Activated naive CD4-positive, alpha-beta T cell treated with anti-CD3 and anti-CD28 coated beads, Interleukin-2, amount 50 U/mL, for 16 hours (primary cell): Measurements from ENCODE around the gene SRMS.

Source experiments
- DNase-seq: peaks from one replicate; pipeline ENCODE4 v3.0.0-alpha.2; 2020

Gene SRMS

DNA sequence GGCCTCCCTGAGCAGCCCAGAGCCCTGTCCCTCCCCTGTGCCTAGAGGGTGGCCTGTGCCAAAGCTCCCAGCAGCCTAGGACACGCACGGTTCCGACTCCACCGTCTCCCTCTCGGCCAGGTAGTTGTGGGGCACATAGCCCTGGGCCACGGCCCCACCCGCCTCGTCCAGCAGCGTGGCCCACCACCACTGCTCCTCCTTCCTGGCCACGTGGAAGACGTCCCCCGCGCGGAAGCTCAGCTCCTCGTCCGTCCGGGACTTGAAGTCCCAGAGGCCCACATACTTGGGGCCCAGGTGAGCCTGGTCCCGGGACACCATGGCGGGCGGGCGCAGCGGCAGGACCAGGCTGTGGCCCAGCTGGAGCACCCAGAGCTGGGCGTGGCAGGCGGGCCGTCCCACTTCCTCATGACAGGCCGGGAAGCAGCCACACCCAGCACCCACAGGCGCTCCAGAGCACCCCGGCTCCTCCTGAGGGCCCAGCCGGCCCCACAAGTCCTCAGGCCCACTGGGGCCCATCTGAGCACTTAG, 10.5 kb downstream of the SRMS start, which contains the start of gene PTK6:
PTK6 (minus strand) TSS at position 380 of the 528 bp plus-strand sequence; CDS start at position 318, 62 bp downstream.
- no peak for DNase-seq

DNA sequence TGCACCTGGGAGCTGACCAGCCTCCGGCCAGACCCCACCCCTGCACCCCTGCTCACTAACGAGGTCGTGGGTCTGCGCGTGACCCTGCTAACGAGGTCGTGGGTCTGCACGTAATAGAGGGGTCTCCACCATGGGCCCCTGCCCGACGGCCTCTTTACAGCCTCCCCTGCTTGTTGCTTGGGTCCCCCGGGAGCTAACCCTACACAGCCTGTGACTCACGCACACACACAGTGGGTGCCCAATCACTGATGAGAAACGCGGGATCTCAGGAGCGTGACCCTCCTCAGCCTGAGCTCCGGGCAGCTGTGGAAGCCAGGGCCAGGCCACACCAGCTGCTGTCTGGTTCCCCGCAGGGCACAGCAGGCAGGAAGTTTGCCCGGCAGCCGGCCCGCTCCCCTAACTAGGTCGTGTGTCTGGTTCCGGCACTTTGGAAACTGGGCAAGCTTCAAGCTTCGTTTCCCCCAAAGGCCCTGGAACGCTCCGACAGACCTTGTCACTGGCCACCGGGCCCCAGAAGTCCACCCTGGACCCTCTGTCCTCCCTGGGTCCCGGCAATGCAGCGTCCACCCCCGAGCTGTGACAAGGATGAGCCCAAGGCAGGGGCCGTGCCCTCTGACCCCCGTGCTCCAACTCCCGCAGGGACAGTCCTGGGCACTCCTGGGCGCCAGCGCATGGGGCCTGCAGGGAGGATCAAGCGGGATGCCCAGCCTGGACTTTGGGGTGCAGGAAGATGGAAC, 11.1 kb downstream of the SRMS start:
- DNase-seq, result no peak

DNA sequence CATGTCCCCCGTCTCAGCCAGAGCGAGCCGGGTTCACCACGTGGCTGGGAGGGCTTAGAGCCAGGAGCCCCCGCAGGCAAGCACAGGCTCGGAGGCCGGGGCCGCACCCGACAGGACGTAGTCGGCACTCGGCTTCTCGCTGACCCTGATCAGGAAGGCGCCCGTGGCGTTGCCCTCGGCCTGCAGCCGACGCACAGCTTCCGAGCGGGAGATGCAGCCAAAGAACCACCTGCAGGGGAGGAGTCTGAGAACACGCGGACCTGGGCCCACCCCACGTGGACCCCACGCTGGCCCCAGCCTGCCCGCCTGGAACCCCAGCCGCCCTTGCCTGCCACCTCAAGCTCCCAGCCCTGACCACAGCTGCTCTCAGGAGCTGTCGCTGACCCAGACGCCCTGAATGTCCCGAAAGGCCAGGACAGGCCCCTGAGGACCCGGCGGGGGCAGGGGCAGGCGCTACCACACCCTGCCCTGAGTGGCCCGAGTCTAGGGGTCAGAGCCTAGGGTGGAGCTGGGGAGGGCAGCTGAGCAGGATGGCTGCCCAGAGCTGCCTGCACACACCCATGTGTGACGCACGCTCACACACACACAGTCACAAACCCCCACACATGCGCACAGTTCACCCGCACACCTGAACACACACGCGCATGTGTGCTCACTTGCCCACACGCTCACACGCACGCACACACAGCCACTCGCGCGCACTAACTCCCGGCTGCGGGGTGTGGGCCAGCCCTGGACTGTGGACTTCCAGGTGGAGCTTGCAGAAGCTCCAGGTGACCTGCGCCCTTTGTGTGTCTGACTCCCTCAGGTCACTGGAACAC, 12.5 kb downstream of the SRMS start:
- DNase-seq, result no peak

DNA sequence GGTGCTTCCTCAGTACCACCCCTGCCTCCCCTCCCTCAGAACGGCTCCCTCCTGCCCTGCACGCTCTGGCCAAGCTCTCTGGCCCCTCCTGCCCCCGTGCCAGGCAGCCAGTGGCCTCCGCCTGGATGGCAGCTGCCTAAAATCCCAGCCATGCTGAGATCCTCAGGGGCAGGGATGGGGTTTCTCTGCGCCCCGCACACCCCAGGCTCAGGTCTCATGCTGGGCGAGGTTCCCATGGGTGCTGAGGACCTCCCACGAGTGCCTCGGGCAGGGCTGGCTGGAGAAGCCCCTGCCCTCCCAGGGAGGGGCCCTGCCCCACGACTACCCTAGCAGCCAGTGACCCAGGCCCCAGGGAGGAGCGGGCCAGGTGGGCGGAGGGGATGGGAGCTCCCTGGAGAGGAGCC, 13.1 kb downstream of the SRMS start:
- no peak for DNase-seq

DNA sequence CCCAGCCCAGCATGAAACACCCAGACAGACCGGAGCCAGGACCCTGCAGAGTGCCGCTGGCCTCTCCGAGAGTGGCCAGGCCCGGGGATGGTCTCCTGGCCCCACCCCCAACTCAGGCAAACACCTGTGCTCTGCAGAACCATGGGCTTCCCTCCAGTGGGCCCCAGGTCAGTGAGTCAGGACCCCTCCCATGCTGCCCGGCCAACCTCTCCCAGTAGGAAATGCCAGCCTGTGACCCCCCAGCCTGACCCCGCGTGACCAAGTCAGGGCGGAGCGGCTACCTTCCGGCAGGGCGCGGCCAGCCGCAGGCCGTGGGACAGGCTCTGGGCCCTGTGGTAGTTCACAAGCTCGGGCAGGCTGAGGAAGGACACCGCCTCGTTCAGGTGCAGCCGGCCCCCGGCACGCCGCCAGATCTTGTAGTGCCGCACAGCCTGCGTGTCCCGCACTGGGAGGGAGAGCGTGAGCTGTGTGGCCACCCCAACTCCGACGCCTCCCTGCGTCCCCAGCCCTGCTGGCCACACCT, 13.6 kb downstream of the SRMS start:
- DNase-seq, result no peak

DNA sequence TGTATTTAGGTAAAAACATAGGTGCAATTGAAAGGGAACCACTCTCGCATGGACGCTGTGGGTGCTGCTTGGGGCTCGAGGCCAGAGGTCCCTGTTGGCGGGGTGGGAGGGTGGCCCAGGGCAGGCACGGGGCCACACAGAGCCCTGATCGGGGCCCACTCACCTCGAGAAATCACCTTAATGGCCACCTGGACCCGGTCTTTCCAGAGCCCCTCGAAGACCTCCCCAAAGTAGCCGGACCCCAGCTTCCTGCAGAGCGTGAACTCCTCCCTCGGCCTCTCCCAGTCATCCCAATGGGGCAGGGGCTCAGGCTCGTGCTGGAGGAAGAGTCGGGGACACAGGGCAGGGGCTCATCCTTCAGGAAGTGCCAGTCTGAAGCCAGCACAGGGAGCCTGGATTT, 14.2 kb downstream of the SRMS start:
- DNase-seq, result no peak

DNA sequence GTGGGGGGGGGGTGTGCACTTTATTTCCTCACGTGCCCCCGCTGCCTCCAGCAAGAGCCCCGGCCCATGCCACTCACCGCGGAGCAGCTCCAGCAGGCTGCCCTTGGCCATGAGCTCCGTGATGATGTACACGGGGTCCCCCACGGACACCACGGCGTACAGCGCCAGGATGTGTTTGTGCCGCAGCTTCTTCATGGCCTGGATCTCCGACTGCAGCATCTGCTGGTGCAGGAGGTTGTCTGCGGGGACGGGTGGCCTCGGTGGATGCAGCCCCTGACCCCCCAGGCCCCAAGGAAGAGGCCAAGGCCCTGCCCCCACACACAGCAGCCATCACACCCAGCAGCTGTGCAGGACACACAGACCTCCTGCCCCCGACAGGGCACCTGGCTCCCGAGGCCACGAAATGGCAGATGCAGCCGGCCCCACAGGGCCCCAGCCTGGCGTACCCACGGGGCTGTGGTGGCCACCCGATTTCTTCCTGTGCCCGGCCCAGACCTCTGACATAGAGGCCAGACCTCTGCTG, 15.0 kb downstream of the SRMS start:
- no peak for DNase-seq

DNA sequence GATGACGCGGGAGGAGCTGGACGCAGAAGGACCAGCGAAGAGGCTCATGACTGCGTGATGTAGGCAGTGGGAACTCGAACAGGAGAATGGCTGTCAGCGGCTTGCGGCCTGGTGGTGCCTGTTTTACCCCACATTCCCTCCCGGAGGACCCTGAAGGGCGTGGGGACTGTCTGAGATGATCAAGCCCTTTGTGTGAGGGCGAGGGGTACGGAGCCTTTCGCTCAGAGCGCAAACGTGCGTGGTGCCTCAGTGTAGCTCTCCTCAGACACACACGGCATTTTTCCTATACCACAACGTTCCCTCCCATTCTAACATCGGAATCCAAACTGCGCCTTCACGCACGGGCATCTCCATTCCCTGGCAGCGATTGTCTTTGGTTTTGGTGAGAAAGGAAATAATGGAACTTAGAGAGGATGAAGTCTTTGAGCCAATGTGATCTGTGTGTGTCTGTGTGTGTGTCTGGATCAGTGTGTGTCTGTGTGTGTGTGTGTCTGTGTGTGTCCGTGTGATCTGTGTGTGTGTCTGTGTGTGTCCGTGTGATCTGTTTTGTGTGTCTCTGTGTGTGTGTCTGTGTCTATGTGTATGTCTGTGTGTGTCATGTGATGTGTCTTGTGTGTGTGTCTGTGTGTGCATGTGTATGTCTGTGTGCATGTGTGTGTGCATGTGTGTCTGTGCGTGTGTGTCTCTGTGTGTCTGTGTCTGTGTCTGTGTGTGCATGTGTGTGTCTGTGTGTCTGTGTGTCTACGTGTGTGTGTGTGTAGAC, 15.7 kb downstream of the SRMS start:
- DNase-seq, result no peak

DNA sequence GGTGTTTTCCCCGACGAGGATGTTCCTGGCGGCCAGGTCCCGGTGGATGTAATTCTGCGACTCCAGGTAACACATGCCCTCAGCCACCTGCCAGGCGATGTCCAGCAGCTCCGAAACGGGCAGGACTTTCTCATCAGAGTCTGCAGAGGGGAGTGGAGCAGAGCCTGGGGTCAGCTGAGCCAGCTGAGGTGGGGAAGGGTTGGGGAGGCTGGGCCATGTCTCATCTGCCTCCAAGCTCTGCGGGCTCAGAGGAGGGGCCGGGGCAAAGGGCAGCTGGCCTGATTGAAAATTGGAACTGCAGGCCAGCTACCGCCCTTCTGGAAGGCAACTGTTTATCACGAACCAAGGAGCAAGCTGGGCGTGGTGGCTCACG, 16.8 kb downstream of the SRMS start:
- DNase-seq, result no peak

DNA sequence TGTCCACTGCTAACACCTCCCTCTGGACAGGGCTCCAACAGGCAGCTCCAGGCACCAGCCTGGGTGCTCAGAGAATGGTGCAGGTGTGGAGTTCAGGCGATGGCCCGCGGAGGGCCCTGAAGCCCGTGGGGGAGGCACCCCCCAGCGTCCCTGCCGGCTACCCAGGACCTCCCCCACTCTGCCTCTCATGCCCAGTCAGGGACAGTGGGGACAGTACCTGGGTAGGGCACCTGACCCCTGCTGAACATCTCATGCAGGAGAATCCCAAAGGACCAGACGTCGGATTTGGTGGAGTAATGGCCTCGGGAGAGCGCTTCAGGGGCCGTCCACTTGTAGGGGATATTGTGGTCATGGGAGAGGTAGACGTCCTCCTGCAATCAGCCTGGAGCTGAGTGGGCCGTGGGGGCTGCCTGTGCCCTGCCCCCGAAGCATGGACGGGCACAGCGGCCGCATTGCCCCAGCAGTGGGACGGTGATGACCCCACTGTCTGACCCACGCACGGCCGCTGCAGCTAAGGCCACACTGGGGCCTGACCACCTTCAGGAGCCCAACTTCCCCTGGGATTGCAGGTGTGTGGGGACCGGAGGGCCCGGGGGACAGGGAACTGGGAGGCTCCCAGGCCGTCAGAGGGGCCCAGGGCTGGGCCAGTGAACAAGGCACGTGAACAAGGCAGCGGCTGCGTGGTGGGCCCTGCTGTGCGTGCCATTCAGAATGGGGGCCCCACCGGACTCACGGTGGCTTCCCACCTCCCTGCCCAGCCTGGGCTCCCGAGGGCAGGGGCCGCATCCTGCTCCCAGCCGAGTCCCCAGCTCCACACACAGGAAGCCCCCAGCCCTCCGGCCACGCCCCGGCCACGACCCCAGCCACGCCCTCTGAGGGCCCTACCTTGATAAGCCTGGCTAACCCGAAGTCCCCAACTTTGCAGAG, 17.4 kb downstream of the SRMS start:
- DNase-seq, result peak; percentile 10

DNA sequence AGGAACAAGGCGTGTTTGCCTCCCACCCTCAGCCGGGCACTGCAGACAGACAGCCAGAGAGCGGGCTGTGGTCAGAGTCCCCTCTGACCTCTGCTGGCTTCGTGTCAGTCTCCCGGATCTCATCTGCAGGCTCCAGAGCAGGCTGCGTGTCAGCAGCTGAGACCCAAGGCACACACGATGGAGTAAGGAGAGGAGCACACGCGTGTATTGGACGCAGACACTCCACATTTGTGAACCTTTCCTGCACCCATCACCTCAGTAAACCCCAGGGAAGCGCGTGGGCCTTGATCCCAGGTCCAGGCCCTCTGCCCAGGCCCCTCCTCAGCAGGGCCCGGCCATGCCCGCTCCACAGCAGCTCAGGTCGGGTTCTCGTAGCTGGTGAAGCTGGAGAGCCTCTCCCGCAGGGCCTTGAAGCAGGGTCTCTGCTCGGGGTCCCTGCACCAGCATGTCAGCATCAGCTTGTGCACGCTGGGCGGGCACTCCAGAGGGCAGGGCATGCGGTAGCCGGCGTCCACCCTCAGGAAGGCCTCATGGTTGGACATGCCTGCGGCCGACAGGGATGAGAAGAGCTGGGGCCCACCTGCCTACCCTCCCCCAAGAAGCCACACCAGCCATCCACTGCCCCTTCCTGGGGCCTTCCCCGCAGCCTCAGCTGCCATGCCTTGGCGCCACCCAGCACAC, 18.2 kb downstream of the SRMS start:
- DNase-seq, result no peak

DNA sequence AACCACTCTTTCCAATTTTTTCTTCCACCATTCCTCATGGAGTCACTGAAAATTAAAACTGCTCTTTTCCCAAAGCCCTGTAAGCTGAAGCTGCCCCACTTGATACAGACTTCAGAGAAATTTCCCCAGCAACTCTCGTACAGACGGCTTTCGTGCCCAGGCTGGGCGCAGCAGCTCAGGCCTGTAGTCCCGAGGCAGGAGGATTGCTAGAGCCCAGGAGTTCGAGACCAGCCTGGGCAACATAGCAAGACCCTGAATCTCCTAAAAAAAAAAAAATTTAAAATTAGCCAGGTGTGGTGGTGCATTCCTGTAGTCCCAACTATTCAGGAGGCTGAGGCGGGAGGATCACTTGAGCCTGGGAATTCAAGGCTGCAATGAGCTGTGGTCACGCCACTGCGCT, 20.4 kb downstream of the SRMS start:
- no peak for DNase-seq

DNA sequence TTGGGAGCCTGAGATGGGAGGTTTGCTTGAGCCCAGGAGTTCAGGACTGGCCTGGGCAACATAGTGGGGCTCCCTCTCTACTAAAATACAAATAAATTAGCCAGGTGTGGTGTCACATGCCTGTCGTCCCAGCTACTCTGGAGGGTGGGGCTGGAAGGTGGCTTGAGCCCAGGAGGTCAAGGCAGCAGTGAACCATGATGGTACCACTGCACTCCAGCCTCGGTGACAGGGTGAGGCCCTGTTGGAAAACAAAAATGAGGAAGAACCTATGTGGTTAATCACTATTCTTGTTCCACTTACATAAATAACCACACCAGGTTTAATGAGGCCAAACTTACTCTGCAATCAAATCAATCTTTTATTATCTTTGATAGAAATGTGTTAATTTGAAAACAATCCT, 21.6 kb downstream of the SRMS start:
- DNase-seq, result no peak

DNA sequence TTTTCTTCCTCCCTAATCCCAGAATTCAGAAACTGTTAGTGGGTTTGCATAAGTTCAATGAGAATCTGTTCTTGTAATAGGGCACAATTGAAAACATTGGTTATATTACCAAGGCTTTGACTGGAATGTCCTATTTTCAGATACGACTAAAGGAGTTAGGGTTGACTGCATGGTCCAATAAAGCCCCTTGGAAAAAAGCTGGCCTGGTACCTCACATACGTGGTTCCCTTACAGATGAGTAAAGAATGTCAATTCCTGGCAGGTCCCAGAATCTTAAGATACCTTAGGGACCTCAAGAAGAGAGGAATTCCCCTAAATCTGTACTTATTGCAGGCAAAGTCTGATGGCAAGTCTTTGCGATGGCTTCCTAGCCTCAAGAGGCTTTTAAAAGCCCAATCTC, 22.4 kb downstream of the SRMS start:
- no peak for DNase-seq

DNA sequence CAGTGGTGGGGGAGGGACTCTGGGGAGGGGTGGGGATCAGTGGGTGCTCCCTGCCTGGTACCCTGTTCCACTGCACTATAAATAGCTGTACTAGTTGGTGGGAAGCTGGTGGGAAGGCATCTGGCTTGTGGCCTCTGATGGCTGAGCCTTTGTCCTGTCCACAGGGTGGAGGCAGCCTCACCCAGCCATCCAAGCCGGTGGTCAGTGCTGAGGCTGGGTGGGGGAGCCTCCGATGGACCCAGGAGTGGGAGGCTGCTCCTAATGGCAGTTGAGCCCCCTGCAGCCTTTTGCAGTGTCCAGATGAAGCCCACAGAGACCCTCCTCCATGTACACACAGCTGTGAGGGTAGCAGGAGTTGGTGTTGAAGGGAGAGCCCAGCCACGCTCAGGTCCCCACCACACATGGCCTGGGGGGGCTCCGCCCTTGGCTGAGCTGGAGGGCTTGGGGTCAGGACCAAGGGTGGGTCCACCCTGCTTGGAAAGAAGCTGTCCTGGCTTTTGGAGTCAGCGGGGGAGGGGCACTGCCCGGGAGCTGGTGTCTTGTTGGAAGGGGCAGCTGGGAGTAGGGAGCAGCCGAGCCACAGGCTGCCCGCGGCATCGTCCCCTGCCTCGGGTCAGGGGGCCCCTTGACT, 24.5 kb downstream of the SRMS start:
- peak; percentile 14 for DNase-seq

DNA sequence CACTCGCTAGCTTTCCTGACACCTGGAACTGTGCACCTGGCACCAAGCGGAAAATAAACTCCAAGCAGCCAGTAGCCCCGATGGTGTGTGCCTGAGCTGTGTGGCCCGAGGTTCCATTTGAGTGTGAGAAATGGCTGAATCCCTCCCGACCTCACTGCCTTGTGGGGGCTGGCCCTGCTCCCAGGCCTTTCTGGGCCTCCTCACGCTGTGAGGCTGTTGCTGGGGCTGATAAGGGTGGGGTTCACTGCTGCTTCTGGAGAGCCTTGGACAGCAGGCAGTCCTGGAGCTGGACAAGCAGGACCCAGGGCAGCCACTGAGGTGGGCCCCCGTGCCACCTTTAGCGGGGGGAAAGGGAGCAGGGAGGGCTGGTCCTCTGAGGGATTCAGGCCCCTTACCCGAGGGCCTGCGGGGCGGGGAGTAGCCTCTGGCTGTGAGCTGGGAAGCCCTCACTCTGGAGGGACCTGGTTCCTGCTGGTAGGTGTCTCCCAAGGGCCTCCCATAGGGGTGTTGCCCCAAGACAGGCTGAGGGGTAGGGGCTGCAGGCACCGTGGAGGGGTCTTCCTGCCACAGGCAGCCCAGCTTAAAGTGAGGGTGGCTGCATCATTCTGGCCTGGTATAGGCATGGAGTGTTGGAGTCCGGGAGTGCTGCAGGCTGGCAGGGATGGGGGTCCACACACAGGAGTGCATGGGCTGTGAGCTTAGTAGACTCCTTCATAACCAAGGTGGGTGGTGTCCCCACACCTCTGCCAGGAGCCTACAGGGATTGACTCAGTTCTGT, 25.3 kb downstream of the SRMS start:
- no peak for DNase-seq

DNA sequence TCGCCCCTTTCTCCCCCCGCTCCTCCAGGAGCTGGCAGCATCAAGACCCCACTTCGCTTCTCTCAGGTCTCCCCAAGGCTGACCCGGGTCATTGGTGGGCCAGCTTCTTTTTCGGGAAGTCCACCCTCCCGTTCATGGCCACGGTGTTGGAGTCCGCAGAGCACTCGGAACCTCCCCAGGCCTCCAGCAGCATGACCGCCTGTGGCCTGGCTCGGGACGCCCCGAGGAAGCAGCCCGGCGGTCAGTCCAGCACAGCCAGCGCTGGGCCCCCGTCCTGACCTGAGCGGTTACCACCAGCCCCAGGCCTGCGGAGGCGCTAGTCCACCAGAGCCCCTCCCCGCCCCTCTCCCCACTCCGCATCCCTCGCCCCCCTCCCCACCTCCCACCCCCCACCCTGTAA, 25.9 kb downstream of the SRMS start:
- no peak for DNase-seq

DNA sequence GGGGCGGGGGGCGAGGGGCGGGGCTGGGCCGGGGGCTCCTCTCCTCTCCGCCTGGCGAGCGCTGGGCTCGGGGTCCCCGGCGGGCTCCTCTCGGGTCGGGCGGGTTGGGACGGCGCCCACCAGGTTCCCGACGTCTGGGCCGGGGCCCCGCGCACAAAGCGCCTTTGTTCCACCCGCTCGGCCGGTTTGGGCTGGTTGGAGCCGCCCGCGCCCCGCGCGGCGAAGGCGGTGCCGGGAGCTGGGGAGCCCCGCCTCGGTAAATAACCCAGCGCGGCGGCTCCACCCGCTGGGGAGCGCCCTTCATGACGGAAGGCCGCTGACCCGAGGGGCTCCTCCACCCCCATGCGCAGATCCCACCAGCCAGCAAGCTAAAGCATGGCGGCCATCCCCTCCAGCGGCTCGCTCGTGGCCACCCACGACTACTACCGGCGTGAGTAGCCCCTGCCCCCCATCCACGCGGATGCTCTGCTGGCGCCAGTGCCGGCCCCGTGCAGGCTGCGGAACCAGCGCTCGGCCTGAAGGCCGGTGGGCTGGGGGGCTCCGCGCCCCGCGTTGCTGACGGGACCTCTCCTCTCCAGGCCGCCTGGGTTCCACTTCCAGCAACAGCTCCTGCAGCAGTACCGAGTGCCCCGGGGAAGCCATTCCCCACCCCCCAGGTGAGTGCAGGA, 26.5 kb downstream of the SRMS start:
- DNase-seq, result peak; percentile 80

DNA sequence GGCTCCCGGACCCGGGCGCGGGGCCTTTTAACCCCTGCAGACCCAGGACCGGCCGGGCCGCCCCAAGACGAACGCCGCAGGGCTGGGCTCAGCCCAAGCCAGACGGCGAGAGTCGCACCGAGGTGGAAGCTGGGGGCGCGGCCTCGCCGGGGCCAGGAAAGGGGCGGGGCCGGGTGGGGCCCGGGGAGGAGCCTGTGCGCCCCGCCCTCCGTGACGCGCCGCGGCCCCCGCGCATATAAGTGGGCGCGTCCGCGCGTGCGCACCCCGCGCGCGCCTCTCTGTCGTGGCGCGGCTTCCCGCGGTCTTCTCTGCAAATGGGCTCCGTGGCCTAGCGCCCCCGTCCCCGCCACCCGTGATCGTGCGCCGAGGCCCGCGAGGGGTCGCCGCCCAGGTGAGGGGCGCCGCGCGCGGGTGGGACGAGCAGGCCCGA, 27.0 kb downstream of the SRMS start, which contains the start of gene PPDPF:
PPDPF (plus strand) TSS at position 262 of the 430 bp plus-strand sequence. CDS start 544 bp downstream, outside the sequence.
- DNase-seq, result peak; percentile 79
